HL-60 (cell line): ENCODE measurements around the gene TBC1D22A.

ENCODE experiments used
- DNase-seq, 2 experiments: peaks; one replicate each; pipeline ENCODE4 v3.0.0-alpha.2; 2010 to 2020; ENCODE audit warnings: low read depth in 1 of 2, low spot score in 1 of 2
- H3K27ac ChIP-seq: fragments of 250-450 bp; sonication (Bioruptor Pico); replicated peaks from 2 replicates; pipeline ENCODE4 v1.5.1; 2020; ENCODE audit warnings: mild to moderate bottlenecking, moderate library complexity
- H3K27me3 ChIP-seq: fragments of 250-450 bp; sonication (Bioruptor Pico); 2 replicates; pipeline ENCODE4 v1.5.1; 2021; ENCODE audit warnings: mild to moderate bottlenecking, moderate library complexity; ENCODE audit not compliant: insufficient read depth, poor library complexity, severe bottlenecking
- H3K4me3 ChIP-seq: replicated peaks from 2 replicates; pipeline ENCODE4 v1.5.1; 2011; ENCODE audit warnings: mild to moderate bottlenecking, control low read depth, low read length; ENCODE audit not compliant: insufficient read depth
- CTCF ChIP-seq: IDR thresholded peaks from one replicate; pipeline ENCODE4 v1.5.1; 2011; ENCODE audit warnings: low read length, control low read depth, inconsistent platforms; ENCODE audit not compliant: insufficient read depth
- GABPA ChIP-seq: IDR thresholded peaks from 2 replicates; pipeline ENCODE4 v1.6.1; 2012; ENCODE audit warnings: low read depth
- POLR2AphosphoS5 ChIP-seq: IDR thresholded peaks from 2 replicates; pipeline ENCODE4 v1.6.1; 2012; ENCODE audit warnings: low read depth
- REST ChIP-seq: IDR thresholded peaks from 2 replicates; pipeline ENCODE4 v1.6.1; 2012; ENCODE audit warnings: low read depth; ENCODE audit not compliant: insufficient replicate concordance
- SPI1 ChIP-seq: IDR thresholded peaks from 2 replicates; pipeline ENCODE4 v1.6.1; 2012; ENCODE audit warnings: low read depth, mild to moderate bottlenecking, borderline replicate concordance

The TBC1D22A gene

GRCh38 chr22:47016631-47017030 is 254.2 kb downstream of the TBC1D22A start:
- H3K27ac ChIP-seq = no peak overlapping the region
- no peaks in the 10 kb centered on the region for H3K27me3 ChIP-seq
- no peak for DNase-seq
- no peak for TF ChIP-seq REST
- no peak for TF ChIP-seq GABPA
- TF ChIP-seq SPI1 = no peak
- TF ChIP-seq CTCF = no peak
- no peak for TF ChIP-seq POLR2AphosphoS5
- no peak overlapping the region for H3K4me3 ChIP-seq

GRCh38 chr22:47017245-47017644 is 254.8 kb downstream of the TBC1D22A start:
- TF ChIP-seq POLR2AphosphoS5 = no peak
- no peak for TF ChIP-seq CTCF
- TF ChIP-seq GABPA = no peak
- no peak for TF ChIP-seq SPI1
- no peak for TF ChIP-seq REST
- no peak overlapping the region for H3K27ac ChIP-seq
- no peak for DNase-seq
- no peaks in the 10 kb centered on the region for H3K27me3 ChIP-seq
- H3K4me3 ChIP-seq = no peak overlapping the region

- H3K27ac ChIP-seq = no peak overlapping the region
- no peaks in the 10 kb centered on the region for H3K27me3 ChIP-seq
- TF ChIP-seq SPI1 = no peak
- no peak for TF ChIP-seq REST
- no peak for TF ChIP-seq CTCF
- no peak for TF ChIP-seq GABPA
- no peak for TF ChIP-seq POLR2AphosphoS5
- no peak overlapping the region for H3K4me3 ChIP-seq
- DNase-seq = no peak
Observed at GRCh38 chr22:47018010-47018910, 255.8 kb downstream of the TBC1D22A start.
